VCaP (cell line): ENCODE results near the gene PRSS56.

Experiments
- H3K27ac ChIP-seq: fragments of 450-650 bp; 2 replicates; pipeline ENCODE4 v1.5.1; 2017
- TF ChIP-seq, protein P1 (sequence below): fragments of 450-650 bp; conservative IDR thresholded peaks from 2 replicates; pipeline ENCODE4 v1.5.1; 2017; ENCODE audit warnings: mild to moderate bottlenecking, moderate library complexity

The PRSS56 gene

DNA sequence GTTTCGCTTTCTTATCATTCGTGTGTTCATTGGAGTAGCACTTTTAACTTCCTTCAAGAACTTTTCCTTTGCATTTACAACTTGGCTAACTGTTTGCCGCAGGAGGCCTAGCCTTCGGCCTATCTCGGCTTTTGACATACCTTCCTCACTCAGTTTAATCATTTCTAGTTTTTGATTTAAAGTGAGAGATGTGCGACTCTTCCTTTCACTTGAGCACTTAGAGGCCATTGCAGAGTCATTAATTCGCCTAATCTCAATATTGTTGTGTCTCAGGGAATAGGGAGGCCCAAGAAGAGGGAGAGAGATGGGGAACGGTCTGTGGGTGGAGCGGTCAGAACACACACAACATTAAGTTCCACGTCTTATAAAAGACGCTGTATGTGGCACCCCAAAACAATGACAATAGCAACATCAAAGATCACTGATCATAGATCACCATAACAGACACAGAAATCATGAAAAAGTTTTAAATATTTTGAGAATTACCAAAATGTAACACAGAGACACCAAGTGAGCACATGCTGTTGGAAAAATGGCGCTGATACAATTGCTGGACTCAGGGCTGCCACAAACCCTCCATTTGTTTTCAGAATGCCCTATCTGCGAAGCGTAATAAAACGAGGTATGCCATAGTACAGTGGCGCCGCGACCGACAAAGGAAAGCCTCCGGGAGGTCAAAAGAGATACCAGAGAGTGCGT, 29.6 kb downstream of the PRSS56 start:
- H3K27ac ChIP-seq = peak overlapping the region; percentile 95
- TF ChIP-seq, protein P1, sequence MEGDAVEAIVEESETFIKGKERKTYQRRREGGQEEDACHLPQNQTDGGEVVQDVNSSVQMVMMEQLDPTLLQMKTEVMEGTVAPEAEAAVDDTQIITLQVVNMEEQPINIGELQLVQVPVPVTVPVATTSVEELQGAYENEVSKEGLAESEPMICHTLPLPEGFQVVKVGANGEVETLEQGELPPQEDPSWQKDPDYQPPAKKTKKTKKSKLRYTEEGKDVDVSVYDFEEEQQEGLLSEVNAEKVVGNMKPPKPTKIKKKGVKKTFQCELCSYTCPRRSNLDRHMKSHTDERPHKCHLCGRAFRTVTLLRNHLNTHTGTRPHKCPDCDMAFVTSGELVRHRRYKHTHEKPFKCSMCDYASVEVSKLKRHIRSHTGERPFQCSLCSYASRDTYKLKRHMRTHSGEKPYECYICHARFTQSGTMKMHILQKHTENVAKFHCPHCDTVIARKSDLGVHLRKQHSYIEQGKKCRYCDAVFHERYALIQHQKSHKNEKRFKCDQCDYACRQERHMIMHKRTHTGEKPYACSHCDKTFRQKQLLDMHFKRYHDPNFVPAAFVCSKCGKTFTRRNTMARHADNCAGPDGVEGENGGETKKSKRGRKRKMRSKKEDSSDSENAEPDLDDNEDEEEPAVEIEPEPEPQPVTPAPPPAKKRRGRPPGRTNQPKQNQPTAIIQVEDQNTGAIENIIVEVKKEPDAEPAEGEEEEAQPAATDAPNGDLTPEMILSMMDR = no peak

DNA sequence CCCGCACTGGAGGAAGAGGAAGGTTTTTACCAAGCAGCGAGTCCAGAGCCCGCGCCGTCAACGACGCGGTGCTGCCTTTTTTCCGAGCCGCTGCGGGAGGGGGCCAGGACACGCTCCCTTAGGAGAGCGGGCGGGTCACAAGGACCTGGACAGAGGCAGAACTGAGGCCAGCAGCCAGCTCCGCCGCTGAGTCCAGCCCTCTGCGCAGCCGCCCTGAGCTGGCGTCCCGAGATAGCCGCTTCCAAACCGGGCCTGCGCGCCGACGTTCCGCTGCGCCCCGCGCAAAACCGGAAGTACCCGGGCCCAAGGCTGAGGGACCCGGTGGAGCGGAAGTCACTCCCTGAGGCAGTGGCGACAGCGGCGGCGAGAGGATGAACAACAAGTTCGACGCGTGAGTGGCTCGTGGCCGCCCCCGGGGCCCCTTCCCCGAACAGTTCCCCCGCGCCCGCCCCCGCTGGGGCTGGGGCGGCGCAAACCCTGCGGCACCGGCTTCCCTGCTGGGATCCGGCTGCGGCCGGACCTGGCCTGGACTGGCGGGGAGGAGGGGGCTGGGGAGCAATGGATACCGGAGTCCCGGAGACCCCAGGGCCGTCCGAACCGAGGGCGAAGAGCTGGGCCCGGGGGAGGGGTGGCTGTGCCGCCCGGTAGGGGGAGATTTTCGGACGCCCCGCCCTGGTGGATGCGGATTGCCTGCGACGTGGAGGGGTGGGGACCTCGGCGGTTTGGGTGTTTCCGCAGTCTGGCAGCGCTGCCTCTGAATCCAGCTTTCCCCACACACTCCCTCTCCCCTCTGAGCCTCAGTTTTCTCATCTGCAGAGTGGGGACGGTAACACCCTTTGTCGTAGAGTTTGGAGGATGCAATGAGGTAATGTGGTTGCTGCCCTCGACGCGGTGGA, 30.4 kb downstream of the PRSS56 start, which contains the start of the genes EIF4E2 and TIGD1:
Gene EIF4E2, plus strand, starts transcription at position 336 of the 896 bp plus-strand sequence. Its CDS starts 36 bp downstream, at position 372.
Gene TIGD1, minus strand, starts transcription at position 204 of the 896 bp plus-strand sequence. CDS start 675 bp downstream, outside the sequence.
- H3K27ac ChIP-seq = peak within 1 kb of the TSS; percentile 95
- TF ChIP-seq, protein P1 = peak; percentile 23; the same call in 1 of the 2 replicates

DNA sequence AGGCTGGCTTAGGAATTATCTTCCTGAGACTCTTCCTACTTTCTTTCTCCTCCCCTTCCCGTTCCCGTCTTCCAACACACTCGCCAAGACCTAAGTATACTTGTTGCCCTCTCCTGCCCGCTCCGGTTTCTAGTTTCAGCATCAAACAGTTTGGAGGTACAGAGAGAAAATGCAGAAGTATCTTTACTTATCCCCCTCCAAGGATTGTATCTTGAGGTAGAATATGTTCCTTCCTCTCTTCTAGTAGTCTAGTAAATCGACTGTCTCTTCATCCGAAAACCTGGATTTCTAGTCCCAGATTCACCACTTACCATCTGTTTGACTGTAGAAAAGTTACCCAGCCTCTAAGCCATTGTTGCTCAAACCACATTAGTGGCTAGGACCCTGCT, 31.1 kb downstream of the PRSS56 start:
- H3K27ac ChIP-seq = peak overlapping the region; percentile 95
- TF ChIP-seq, protein P1 = no peak

DNA sequence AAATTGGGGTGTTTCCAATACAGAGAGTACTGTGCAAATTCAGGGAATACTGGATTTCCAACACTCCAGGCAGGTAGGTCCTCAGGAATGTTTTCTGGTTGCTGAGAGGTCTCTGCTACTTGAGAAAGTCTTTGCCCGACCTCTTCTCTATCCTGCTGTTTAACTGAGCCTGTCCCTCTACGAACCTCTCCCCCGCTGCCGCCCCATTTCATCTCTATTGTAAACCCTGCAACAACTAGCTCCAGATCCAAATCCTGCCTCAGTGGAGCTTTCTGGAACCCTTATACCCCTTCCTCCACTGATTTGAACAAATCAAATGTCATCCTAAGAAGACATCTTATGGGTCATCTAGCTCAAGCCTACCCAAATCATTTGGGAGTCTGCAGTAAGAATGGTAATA, 31.6 kb downstream of the PRSS56 start:
- TF ChIP-seq, protein P1 = no peak
- peak overlapping the region; percentile 95 for H3K27ac ChIP-seq

DNA sequence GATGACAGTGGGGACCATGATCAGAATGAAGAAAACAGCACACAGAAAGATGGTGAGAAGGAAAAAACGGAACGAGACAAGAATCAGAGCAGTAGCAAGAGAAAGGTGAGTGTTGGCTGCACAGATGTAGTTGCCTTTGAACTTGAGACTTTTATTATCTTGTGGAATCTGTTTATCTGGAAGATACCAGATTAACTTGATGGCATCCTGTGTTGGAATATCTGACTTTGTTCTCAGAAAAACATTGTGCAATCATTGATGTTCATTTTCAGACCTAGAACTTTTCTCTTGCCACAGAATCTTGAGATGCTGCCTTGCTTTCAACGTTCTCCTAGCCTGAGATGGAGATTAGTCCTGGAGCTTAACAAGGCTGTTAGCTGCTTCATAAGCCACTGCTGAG, 36.2 kb downstream of the PRSS56 start:
- no peak overlapping the region for H3K27ac ChIP-seq
- TF ChIP-seq, protein P1 = no peak

DNA sequence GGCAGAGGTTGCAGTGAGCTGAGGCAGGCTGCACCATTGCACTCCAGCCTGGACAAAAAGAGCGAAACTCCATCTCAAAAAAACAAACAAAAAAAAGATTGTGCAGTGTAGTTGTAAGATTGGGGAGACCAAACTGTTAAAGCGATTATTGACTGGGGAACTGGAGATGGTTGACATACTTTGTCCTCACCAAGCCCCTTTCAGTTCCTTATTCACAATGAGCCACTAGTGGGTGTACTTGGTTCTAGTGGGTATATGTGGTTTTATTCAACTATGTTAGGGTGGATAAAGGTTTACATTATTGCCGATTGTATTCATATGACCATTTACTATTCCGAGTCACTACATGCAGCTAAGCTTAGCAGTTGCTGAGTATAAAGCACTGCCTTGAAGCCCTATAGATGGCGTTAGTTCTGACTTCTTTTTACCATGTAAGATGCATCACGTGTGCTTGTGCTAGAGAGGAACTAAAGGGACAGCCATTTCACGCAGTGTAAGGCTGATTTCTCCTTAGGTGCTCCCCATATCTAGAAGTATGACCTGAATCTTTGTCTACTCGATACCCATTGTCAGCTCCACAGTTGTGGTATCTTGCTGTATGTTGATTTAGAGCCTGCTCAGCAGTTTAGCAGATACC, 42.4 kb downstream of the PRSS56 start:
- no peak overlapping the region for H3K27ac ChIP-seq
- TF ChIP-seq, protein P1 = no peak

DNA sequence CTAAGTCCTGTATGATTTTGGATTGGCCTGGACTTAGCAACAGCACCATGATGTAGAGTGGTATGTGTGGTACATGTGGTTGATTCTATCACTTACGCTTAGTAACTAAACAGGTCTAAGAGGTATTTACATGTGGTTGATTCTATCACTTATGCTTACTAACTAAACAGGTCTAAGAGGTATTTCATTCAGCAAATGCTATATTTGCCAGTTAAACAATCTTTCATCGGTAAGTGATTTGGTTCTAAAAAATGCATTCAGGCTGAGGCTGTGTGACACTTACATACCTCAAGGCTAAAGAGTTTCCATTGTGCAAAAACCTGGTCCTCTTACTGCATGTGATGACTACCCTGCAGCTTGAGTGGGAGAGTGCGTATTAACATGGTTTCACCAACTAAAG, 43.4 kb downstream of the PRSS56 start:
- H3K27ac ChIP-seq = no peak overlapping the region
- TF ChIP-seq, protein P1 = no peak
